ENCODE measurements around the gene SLC8B1. TPM values are rescaled to one million over a fixed set of nuclear protein-coding genes. Genes with fewer than 3 reads are reported as not detected.
A peak's percentile ranks its signal among the peaks of the same experiment; 100 is the strongest.

The SLC8B1 gene
- total and polyA plus RNA-seq, 2 of the 4 experiments (the other 2 are of a cell fraction), result 4.1 to 10.2 TPM

DNA sequence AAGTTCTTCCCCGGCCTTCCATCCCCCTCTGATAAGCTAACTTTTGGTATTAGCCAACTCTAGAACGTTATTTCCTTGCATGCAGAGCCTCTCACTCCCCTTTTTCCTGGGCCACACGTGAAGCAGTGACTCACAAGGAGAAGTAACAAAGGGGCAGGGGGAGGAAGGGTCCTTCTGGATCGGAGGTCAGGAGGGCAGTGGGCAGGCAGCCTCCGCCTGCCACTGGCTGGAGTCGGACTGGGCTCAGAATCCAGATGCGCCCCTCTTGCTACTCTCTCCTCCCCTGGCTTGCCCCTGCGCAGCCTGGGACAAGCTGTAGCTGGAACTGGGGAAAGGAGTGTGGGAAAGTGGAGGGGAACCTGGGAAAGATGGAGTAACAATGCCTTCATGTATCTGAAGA is 58.6 kb downstream of the SLC8B1 start:
- H3K9ac ChIP-seq (ENCODE audit: low read depth, low read length), result no peak overlapping the region
- H3K4me1 ChIP-seq (ENCODE audit: control insufficient read depth, insufficient read depth, low read length), result peaks cover 14% of the 10 kb centered on the region
- no peak overlapping the region for H3K4me3 ChIP-seq (ENCODE audit: insufficient read depth, low read depth, low read length)
- ChIA-PET CTCF (no interaction called here), POLR2A (ENCODE audit: unreplicated experiment) (no interaction called here)
- no TSS peak for BruUV-seq (replicated peaks)
- H3K4ac ChIP-seq (ENCODE audit: low read depth, low read length), result no peak overlapping the region
- no peaks in the 10 kb centered on the region for H3K27me3 ChIP-seq (ENCODE audit: control insufficient read depth, insufficient read depth, low read length)
- no peak overlapping the region for H2BK120ac ChIP-seq (ENCODE audit: low read depth, low read length)
- in situ Hi-C loops (cut with MboI; ENCODE audit: low sequenced_read_pairs), result no loop called here
- no peak overlapping the region for H3K23ac ChIP-seq (ENCODE audit: low read depth, low read length)
- H3K27ac ChIP-seq (ENCODE audit: insufficient read depth, low read length), result no peak overlapping the region
- ATAC-seq (ENCODE audit: low read depth) (no peak), DNase-seq (peak; percentile 13)
- dilution Hi-C loops (cut with HindIII; ENCODE audit: low sequenced_read_pairs, unreplicated experiment), result no loop called here
- no peak overlapping the region for H3K56ac ChIP-seq (ENCODE audit: extremely low read depth, insufficient read depth, low read length)
- H4K8ac ChIP-seq (ENCODE audit: low read depth in 2 of 2, low read length in 2 of 2), result no peak overlapping the region; a peak in 1 of 4 replicates
- peaks cover 20% of the 10 kb centered on the region for H3K9me1 ChIP-seq (ENCODE audit: insufficient read depth, low read length)
- no peak overlapping the region for H2AK9ac ChIP-seq (replicated peaks; ENCODE audit: low read depth, low read length, poor library complexity)
- H2BK5ac ChIP-seq (ENCODE audit: low read depth, low read length, poor library complexity, severe bottlenecking), result no peak overlapping the region
- H4K91ac ChIP-seq (ENCODE audit: insufficient read depth, low read depth, low read length), result no peak overlapping the region; the same call in 1 of the 2 replicates
- no peak for TF ChIP-seq CHD1 (IDR thresholded peaks at IDR 0.05; ENCODE audit: low read depth, low read length)
- TF ChIP-seq RFX5 (IDR thresholded peaks at IDR 0.05; ENCODE audit: low read depth, low read length), result no peak
- no peak overlapping the region for H2AFZ ChIP-seq (replicated peaks; ENCODE audit: low read length, poor library complexity)
- no peaks in the 10 kb centered on the region for H3K79me1 ChIP-seq (ENCODE audit: low read depth in 1 of 2, low read length in 2 of 2)
- no peak overlapping the region for H4K5ac ChIP-seq (ENCODE audit: low read depth, low read length)
- H3K18ac ChIP-seq (ENCODE audit: low read depth, low read length), result no peak overlapping the region
- H2AK5ac ChIP-seq (ENCODE audit: low read depth, low read length), result no peak overlapping the region
- H3K4me2 ChIP-seq (ENCODE audit: low read depth, low read length), result no peak overlapping the region
- peaks cover 8% of the 10 kb centered on the region; the same call in 1 of the 2 replicates for H3K36me3 ChIP-seq (ENCODE audit: control insufficient read depth, insufficient read depth, low read length)
- no peak overlapping the region for H3K14ac ChIP-seq (replicated peaks; ENCODE audit: low read depth, low read length)
- no peak overlapping the region for H2BK15ac ChIP-seq (ENCODE audit: low read depth, low read length)
- no peaks in the 10 kb centered on the region for H4K20me1 ChIP-seq (ENCODE audit: insufficient read depth, low read length)
- no peaks in the 10 kb centered on the region for H3K9me3 ChIP-seq (ENCODE audit: control insufficient read depth, insufficient read depth, low read length)
- no CpG with 5 or more reads among the region's 8 CpGs for WGBS, 2 experiments (ENCODE audit: extremely low coverage in 2 of 2, insufficient read length in 1 of 2)
- intact Hi-C loops (cut with micrococcal nuclease), result no loop called here
- H2BK20ac ChIP-seq (ENCODE audit: low read depth, low read length), result no peak overlapping the region

All from IMR-90 (cell line).